HuH-7 (cell line): ENCODE data around the gene CDK15.

Source experiments
- DNase-seq: peaks from one replicate; pipeline ENCODE4 v3.0.0; 2011; ENCODE audit warnings: low spot score

CDK15 gene

DNA sequence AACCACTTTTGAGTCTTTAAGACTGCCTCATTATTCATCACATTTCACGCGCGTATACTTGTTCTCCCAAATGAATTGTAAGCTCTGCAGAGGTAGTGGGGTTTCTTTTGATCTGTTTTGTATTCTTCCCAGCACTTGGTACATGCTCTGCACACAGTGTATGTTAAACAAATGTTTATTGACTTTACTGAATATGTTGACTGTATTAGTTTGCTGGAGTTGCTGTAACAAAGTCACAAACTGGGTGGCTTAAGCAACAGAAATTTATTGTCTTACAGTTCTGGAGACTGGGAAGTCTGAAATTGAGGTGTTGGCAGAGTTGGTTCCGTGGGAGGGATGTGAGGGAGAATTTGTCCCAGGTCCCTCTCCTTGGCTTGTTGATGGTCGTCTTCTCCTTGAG, 65.1 kb downstream of the CDK15 start:
- no peak for DNase-seq

DNA sequence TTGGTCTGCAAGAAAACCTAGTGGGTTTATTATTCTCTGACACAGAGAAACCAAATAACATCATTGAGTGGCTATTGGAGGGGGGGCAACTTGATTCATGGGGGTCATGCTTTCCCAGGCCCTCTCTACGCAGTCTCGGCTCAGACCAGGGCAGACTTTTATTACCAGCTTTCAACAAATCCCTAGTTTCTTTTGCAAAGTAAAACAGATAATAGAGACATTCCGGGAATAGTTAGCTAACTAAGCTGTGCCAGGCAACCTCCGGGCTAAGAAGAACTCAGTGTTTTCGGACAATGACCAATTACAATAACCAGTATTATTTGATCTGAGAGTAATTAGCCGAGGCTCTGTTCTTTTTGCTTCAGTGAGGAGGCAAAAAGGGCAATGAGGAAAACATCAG, 66.3 kb downstream of the CDK15 start:
- no peak for DNase-seq

DNA sequence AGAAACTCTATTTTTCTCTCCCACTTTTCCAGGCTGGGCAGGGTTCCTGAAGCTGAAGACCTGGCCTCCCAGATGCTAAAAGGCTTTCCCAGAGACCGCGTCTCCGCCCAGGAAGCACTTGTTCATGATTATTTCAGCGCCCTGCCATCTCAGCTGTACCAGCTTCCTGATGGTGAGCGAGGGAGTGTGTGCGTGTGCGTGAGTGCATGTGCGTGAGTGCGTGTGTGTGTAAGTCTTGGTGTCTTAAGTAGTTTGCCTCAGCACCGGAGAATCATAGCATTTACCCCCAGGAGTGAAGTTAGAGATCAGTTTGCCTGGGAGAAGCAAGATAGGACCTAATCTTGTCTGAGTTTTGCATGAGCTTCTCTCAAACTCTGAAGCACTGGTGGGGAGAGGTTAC, 73.7 kb downstream of the CDK15 start:
- no peak for DNase-seq

DNA sequence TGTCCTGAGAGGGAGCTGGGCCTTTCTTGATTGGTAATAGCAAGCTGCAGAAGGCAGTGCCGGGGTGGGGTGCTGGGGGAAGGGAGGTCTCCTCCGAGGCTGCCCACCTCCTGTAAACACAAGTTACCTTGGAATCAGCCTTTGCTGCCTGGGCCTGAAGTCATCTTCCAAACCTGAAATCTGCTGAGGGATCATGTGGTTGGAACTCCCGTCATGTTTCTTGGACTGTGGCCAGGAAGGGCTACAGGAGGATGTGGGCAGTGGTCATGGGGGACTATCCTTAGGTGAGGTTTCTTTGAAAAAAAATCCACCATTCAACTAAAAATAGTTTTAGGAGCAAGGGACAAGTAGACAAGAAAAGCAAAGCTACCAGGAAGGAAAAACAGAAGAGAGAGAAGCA, 74.2 kb downstream of the CDK15 start:
- no peak for DNase-seq

DNA sequence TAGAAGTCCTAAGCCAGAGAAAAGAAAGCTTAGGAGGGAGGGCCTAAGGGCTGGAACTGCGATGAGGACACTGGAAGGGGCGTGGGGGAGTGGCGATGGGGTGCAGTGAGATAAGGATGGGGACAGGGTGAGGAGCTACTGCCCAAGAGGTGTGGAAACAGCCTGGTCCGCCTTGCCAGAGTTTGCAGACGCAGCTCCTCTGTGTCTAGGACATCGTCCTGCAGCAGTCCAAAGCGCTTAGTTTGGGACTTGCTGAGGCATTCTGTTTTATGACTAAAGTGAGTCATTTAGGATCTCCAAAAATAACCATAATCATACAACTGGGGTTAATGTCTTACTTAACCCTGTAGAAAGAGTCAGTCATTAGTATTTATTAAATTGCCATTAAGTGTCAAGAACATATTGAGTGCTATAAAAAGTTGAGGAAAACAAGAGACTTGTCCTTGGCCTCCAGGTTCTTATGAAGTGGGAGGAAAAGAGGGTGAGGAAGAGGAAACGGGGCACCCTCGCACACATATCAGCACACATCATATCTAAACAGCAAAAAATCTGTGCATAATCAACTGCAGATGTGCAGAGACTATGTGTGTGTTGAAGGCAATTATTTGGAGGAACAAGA, 74.8 kb downstream of the CDK15 start:
- no peak for DNase-seq

DNA sequence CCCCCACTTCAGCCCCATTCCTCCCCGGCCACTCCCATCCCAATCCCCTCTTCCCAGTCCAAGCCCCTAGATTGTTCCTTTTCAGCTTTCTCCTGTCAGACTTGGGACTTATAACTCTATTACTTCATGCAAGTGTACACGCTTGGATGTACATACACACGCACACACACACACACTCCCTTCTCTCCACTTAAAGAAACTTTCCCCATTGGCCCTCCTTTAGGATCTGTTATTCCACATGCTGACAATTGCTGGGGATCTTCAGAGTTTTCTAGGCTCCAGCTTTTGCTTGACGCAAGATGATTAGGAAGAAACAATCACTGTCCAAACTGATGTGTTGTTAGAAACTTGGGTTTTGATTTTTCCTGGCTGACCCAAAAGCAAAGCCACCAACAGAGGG, 75.4 kb downstream of the CDK15 start:
- DNase-seq: no peak

DNA sequence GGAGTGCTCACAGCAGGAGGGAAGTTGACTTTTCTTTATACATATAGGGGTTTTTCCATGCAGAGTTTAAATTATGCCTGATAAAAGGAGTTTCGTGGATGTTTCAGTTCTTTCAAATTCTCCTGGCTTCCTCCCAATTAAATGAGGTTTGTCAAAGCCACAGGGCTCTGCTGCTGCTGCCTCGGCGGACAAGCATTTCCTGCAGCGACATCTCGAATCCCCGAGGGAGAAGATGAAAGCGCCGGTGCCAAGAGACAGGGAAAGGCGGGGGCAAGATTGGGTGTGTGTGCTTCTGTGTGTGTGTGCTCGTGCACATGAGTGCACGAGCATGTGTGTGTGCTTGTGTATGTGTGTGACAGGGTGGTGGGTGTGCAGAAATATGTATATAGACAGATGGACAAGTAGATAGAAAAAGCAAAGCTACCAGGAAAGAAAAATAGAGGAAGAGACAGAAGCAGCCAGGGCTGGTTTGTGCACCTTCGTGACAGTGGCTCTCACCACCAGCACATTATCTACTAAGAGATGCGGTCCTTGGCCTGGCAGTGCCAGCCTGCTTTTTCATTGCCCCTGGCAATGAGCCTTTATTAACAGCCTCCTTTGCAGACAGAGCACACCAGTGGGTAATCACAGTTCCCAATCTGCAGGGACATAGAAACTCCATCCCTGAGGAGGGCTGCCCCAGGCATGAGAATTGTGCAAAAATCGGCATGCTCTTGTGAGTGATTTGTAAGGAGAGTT, 76.2 kb downstream of the CDK15 start:
- no peak for DNase-seq

DNA sequence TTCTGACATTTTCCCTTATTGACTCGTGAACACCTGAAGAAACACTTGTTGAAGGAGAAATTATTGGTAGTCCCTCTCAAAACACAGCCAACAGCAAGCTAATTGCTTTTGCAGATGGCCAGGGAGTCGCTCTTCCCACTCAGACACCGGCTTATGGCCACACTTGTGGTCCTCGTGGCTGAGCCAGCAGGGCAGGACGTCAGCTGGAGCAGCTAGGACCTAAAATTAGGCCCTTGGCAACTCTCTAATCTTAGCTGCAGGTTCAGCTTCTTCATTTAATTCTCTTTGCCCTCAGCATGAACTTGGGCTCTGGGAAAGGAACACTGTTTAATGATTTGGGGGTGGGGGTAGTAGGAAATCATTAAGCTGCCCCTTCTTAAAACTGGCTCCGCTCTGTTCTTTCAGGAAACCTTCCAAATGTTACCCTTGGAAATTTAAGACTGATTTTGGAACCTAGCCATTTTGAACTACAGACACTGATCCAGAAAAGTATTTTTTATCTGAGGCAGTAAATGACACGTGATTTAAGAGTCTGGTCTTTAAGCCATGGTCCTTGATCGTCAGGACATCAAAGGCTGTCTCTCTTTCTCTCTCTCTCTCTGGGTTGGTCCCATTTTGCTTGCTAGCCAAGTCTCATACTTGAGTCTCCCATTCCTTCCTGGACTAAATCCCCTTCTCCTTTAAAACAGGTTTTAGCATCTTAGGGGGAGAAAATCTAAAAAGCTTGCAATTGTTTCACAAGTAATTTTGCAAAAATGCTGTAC, 77.5 kb downstream of the CDK15 start:
- DNase-seq: no peak

DNA sequence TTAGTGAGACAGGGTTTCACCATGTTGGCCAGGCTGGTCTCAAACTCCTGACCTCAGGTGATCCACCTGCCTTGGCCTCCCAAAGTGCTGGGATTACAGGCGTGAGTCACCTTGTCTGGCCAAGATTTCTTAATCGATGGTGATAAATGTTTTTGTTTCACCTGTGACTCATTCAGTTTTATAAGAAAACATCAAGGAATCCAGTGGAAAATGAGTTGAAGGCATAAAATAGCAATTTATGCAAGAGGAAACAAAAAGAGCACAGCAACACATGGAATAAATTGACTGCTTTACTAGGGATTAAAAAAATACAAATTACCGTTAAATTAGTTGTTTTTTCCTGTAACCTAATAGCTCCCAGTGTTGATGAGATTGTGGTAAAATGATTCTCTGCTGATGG, 80.2 kb downstream of the CDK15 start:
- no peak for DNase-seq

DNA sequence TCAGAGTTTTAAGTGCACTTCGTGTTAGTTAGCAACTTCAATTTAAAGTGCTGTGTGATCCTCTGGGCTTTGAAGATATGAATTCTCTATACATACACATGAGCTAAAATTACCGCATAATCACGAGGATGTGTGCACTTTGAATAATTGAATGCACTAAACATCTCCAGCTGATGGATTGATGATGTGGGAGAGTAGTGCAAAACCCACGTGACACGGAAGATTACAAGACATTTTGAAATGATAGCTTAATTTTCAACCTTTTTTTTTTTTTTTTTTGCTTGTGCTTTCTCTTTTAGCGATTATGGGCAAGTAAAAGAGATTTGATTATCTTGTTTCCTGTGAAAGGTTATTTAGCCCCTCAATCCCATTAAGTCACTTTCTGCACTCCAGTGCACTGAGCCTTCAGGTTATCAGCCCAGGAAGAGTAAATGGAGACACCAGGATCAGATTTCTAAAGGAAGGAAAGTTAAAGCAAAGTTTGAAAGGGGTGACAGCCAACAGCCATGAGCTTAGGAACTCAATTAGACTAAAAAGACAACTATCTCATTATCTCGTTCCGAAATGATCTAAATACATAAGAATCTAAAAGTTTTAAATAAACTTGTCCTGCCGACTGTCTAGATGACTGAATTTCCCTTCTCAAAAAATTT, 81.6 kb downstream of the CDK15 start:
- no peak for DNase-seq

DNA sequence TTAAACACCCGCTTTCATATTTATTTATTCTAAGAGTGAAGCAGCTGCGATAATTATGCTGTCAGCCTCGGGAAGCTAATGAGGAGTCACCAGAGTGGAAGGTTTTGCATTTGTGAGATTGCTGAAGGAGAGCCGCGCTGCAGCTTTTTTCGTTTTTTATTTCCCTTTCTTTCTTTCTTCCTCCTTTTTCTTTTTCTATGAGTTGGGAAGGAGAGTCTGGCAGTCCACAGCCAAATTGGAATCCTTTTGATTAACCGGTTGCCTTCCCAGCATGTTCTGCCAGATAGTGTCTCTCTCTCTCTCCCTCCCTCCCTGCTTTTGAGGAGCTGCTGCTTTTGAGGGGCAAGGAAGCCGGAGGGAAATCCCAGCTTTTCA, 82.1 kb downstream of the CDK15 start:
- no peak for DNase-seq

DNA sequence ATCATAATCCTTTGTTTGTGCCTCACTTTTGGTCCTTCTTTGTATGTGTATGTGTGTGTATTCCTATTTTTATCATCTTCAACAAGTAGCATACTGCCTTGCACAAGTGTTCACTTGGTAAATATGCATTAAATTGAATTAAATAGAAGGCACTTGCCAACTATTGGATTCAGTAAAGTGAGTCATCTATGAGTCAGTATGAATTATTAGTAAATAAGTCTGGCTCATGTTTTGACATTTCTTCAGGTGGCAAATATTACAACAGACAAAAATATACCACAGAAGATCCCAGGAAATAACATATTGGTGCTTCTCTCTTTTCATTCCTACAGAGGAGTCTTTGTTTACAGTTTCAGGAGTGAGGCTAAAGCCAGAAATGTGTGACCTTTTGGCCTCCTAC, 84.1 kb downstream of the CDK15 start:
- no peak for DNase-seq

DNA sequence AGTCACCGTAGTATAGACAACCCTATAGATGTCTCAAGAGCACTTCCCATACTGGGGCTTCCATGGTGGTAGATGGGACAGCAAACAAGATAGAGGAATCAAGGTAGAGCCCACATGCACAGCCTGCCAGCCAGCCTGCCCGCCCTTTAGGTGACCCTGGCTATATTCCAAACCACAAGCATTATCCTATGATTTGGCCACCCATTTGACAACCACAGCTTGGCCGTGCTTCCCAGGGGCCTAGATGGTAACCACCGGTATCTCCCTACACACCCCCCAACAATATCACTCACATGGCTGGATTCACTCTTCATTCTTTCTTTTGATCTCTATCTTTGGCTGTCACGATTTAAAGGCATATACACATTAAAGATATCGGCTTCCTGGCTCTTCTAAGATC, 85.3 kb downstream of the CDK15 start:
- DNase-seq: no peak

DNA sequence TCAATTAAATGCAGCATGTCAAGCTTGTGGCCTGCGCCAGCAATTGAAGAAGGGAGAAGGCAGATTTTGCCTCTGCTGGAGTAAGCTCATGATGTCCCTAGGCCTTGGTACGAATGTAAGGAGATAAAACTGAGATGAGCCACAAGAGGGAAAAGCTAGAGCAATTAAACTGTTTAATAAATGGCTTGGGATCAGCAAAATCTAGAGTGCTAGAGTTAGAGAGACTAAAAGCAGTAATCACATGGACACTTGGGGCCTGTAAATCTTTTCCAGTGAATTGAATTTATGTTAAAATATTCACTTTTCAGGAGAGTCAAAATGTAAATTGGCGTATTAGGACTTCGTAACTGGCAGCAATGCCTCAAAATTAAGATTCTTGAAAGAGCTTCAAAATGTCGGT, 86.2 kb downstream of the CDK15 start:
- no peak for DNase-seq

DNA sequence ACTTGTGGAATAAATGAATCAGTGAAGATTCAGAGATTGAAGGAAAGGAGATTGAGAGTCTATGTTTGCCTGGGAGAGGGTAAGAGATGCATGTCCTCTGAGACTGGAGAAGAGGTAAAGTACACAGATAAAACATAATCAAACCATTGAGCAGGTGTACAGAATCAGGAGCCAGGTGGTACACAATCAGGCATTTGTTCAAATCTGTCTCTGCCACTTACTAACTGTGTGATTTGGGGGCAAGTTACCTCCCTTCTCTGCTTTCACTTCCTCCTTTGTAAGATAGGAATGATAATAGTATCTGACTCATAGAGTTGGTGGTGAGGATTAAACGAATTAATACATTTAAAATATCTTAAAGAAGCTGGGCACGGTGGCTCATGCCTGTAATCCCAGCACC, 94.0 kb downstream of the CDK15 start:
- no peak for DNase-seq

DNA sequence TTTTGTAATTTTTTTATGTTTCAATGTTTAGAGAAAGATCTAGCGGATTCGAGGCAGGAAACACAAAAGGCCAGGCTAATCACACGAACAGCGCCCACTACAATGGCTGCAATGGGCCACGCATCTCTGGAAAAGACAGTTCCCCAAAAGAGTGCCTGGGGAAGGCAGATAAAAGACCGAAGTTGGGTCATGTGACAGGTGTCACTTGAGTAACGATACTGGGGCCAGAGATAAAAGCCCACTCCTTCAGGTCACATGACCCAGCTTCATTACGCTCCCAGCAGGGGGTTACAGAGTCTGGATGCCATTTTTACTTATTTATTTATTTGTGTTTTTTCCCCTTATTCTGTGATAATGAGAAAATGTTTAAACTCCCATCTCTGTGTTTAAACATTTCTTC, 95.4 kb downstream of the CDK15 start:
- DNase-seq: no peak

DNA sequence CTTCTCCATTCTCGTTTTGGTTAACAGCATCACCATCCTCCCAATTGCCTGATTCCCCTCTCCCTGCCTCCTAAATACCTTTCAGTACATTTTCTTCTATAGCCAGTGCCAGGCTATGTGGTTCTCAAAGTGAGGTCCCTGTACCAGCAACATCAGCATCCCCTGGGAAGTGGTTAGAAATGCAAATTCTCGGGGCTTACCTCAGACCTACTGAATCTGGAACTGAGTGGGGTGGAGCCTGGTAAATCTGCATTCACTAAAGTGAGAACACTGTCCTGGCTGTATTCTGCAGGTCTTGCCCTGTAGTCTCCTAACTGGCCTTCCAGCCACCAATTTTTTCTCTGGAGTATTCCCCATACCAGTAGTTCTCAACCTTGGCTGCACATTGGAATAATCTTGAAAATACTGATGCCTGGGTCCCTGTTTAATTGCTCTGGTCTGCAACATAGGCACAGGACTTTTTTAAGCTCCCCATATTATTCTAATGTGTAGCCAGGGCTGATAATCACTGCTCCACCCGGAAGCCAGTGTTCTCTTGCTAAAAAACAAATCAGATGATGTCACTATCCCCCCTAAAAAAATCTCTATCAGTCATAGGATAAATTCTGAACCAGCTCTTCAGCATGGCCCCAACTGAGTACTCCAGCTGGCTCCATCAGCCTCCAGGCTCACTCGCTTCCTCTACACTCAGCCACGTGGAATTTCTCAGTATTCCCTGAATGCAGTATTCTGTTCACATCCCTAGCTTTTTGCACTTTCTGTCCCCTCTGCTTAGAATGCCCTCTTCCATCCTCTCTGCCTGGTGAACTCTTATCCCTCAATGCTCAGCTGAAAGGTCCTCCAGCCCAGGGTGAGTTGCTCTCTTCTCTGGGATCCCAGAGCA, 98.4 kb downstream of the CDK15 start:
- no peak for DNase-seq

DNA sequence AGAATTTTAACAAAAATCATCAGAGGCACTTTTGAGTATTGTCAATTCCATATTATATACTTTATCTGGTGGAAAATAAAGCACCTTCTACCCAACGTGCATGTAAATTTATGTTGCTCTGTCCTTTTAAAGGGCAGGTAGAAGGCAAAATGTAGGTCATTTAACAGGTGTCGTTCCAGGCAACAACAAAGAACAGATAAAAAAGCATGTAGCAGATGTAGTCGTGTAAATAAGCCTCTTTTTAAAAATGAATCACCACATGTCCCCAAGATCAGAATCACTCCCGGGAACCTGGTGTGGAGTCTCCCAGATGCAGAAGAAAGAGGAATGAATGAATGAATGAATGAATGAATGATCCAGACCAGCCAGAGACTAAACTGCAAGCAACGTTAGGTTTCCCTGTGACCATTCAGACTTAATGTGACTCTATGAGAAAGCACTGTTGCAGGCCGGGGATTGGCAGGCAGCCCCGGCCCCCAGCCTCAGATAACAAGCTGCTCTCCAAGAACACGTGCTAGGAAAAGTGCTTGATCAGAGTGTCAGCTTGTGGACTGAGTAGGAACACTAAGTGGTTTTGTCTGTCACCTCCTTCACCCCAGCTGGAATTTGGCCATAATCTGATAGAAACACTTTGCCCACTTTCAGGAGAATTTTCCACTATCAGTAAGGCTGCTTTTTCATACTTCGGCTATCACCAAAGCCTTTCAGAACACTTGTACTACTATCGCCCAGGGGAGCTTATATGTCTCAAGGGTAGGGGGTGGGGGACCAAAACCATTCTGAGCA, 100.6 kb downstream of the CDK15 start:
- DNase-seq: no peak

DNA sequence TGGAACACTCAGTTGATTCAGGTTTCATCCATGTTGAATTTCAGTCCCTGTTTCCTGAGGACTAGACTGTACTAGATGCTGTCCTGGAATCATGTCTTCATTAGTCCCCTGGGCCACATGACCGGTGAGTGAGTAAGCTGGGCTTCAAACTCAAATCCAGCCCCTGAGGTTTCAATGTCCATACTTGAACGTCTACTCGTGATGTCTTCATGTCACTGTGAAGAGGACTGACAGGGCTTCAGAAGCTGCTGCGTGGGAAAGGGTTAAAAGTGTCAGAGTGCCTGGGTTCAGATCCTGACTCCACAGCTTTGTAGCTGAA, 101.2 kb downstream of the CDK15 start:
- DNase-seq: no peak

DNA sequence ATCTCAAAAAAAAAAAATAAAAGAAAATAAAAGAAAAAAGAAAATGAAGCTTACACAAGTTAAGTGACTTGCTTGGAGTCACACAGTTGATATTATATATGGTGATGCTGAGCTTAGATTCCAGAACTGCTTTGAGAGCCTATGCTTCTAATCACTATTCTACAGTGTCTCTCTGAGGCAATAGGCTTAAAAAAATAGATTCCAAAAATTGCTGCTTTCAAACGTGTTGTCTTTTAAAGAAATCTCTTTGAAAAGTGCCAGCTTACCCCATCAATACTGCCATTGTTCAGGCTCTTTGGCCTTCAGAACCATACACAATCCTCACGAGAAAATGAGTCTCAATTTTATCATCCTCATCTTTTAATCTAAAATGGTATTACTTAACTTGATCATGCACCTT, 102.6 kb downstream of the CDK15 start:
- no peak for DNase-seq

DNA sequence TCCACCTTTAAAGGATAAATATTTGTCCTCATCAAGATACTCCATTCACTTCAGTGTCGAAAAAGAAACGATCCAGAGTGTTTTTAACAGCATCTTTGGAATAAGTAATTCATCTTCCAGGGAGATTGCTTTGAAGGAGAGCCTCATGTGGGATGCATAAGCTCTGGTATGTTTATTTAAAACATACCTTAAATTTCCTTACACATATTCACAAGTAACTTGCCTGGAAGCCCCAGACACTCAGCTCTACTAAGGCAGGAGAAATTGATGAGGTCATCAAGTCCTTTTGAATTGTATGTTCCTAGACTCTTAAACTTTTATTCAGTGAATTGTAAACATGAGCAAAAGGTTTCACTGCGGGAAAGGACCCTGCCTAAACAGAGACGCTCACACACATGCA, 103.0 kb downstream of the CDK15 start:
- no peak for DNase-seq
